GM18867 (cell line): ENCODE measurements around the gene UTS2B.
A peak's percentile ranks its signal among the peaks of the same experiment; 100 is the strongest.

Experiments used
- ATAC-seq: cut with Tn5 transposase; IDR thresholded peaks from one replicate; pipeline ENCODE4 v1.9.1; 2021; ENCODE audit warnings: mild to moderate bottlenecking, moderate library complexity; ENCODE audit not compliant: unreplicated experiment

Gene UTS2B

GRCh38 chr3:191329654-191330529, at the start of gene UTS2B:
UTS2B (minus strand) TSS chr3:191330526; CDS start chr3:191282189, 48,337 bp downstream.
- peak; percentile 18 for ATAC-seq

- no peak for ATAC-seq
Measured at GRCh38 chr3:191380001-191380400, 49.7 kb upstream of the UTS2B start.

- ATAC-seq, result no peak
Measured at GRCh38 chr3:191379446-191379845, 49.1 kb upstream of the UTS2B start.

- no peak for ATAC-seq
Measured at GRCh38 chr3:191378142-191378812, 48.0 kb upstream of the UTS2B start.

GRCh38 chr3:191376516-191377141, 46.3 kb upstream of the UTS2B start:
- ATAC-seq, result no peak

- no peak for ATAC-seq
Measured at GRCh38 chr3:191373327-191373726, 43.0 kb upstream of the UTS2B start.

- ATAC-seq, result no peak
Measured at GRCh38 chr3:191372122-191372521, 41.8 kb upstream of the UTS2B start.

GRCh38 chr3:191369616-191370010, 39.3 kb upstream of the UTS2B start:
- no peak for ATAC-seq

- ATAC-seq, result no peak
Measured at GRCh38 chr3:191368755-191369615, 38.7 kb upstream of the UTS2B start.

- no peak for ATAC-seq
Measured at GRCh38 chr3:191366675-191367074, 36.3 kb upstream of the UTS2B start.

GRCh38 chr3:191363221-191363620, 32.9 kb upstream of the UTS2B start:
- ATAC-seq, result no peak

GRCh38 chr3:191362524-191363090, 32.3 kb upstream of the UTS2B start:
- ATAC-seq, result peak; percentile 34

- ATAC-seq, result no peak
Measured at GRCh38 chr3:191362037-191362436, 31.7 kb upstream of the UTS2B start.

- no peak for ATAC-seq
Measured at GRCh38 chr3:191361456-191361855, 31.1 kb upstream of the UTS2B start.

- no peak for ATAC-seq
Measured at GRCh38 chr3:191360620-191361019, 30.3 kb upstream of the UTS2B start.

GRCh38 chr3:191358929-191359328, 28.6 kb upstream of the UTS2B start:
- ATAC-seq, result no peak

GRCh38 chr3:191357909-191358308, 27.6 kb upstream of the UTS2B start:
- ATAC-seq, result no peak

GRCh38 chr3:191356631-191357439, 26.5 kb upstream of the UTS2B start:
- ATAC-seq, result peak; percentile 31

- ATAC-seq, result peak; percentile 77
Measured at GRCh38 chr3:191355406-191355805, 25.1 kb upstream of the UTS2B start.
